Activated CD4-positive, alpha-beta T cell treated with anti-CD3 and anti-CD28 coated beads for 1 hour (primary cell): ENCODE measurements around the gene IBA57.
"Not testable (repeated sequence)": the region's sequence is repeated elsewhere in the genome, so short reads cannot be mapped to it uniquely, and the experiment has no call there.

Experiments
- DNase-seq: peaks from one replicate; pipeline ENCODE4 v3.0.0-alpha.2; 2020

IBA57 gene

DNA sequence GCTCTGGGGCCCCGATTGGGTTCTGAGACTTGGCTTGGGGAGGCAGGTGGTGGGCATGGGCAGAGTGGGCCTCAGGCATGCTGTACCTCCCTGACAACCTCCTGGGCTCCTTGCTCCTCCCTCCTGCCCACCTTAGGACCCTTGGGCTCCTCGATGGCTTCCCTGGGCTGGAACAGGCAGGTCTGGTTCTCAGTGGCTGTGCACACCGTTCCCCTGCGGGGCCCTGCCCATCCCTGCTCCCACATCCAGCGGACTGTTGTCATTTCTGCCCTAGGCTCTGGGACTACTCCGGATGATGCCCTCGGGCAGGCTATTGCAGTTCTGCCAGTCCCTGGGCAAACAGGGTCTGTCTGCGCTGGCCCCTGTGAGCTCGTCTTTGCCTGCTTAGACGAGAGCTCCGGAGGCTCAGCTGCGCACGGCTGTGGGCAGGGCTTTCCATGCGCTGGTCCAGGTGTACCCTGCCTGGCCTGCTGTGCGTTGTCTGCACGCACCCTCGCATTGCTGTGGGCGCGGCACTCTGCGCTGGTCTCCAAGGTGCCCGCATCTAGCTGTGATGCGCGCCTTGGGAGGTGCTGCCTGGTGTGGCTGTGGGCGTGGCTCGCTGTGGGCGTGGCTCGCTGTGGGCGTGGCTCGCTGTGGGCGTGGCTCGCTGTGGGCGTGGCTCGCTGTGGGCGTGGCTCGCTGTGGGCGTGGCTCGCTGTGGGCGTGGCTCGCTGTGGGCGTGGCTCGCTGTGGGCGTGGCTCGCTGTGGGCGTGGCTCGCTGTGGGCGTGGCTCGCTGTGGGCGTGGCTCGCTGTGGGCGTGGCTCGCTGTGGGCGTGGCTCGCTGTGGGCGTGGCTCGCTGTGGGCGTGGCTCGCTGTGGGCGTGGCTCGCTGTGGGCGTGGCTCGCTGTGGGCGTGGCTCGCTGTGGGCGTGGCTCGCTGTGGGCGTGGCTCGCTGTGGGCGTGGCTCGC, 8.2 kb downstream of the IBA57 start:
- not testable (repeated sequence) for DNase-seq

DNA sequence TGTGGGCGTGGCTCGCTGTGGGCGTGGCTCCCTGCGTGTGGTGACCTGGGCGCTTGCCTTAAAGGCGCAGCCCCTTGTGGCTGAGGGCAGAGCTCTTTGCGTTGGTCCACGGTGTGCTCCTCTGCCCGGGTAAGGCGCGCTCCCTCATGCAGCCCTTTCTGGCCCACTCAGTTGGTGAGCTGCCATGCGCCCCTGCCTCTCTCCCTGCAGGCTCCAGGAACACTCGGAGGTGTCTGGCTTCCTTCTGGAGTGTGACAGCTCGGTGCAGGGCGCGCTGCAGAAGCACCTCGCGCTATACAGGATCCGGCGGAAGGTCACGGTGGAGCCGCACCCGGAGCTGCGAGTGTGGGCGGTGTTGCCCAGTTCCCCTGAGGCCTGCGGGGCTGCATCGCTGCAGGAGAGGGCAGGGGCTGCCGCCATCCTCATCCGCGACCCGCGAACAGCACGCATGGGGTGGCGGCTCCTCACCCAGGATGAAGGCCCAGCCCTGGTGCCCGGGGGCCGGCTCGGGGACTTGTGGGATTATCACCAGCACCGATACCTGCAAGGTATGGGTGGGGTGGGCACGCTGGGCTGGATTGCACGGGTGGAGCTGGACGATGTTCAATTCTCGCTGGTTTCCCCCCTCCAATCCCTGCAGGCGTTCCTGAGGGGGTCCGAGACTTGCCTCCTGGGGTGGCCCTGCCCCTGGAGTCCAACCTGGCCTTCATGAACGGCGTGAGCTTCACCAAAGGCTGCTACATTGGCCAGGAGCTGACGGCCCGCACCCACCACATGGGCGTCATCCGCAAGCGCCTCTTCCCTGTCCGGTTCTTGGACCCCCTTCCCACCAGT, 9.1 kb downstream of the IBA57 start:
- DNase-seq = no peak

DNA sequence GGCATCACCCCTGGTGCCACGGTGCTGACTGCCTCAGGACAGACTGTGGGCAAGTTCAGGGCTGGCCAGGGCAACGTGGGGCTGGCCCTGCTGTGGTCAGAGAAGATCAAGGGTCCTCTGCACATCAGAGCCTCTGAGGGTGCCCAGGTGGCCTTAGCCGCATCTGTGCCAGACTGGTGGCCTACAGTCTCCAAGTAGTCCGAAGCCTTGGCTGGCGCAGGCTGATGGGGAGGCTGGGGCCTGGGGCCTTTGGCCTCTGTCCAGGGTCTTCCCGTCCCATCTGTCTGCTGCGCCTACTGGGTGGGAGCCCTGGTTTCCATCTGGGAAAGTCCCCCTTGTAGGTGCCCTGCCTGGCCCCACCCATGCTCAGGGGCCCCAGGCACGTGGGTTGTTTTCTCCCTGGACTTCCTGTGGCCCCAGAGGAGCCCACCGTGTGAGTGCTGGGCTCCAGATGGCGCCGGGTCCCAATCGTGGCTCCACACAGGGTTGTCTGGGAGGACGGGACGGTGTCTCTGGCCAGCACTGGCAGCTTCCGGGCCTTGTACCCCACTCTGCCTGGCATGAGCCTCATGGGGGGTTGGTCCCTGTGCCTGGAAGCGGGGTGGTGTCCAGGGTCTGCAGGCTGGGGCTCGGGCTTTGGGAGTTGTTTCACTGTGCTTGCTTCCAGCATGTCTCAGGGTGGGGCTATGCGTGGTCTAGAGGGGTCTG, 9.9 kb downstream of the IBA57 start:
- no peak for DNase-seq

DNA sequence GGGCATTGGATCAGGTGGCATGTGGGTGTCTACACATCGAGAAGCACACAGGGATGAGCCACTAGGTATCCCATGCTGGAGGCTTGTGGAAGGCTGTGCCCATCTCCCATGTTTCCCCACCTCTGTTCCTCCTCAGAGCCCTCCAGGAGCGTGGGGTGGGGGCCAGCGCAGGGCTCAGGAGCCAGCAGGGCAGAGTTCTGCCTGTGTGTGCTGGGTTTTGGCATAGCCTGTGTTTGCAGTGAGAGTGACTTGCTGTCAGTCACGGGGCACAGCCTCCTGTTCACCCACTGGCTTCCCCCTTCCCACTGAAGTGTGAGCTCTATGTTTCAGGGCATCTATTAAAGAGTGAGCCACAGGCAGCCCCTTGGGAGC, 10.4 kb downstream of the IBA57 start:
- DNase-seq = no peak

DNA sequence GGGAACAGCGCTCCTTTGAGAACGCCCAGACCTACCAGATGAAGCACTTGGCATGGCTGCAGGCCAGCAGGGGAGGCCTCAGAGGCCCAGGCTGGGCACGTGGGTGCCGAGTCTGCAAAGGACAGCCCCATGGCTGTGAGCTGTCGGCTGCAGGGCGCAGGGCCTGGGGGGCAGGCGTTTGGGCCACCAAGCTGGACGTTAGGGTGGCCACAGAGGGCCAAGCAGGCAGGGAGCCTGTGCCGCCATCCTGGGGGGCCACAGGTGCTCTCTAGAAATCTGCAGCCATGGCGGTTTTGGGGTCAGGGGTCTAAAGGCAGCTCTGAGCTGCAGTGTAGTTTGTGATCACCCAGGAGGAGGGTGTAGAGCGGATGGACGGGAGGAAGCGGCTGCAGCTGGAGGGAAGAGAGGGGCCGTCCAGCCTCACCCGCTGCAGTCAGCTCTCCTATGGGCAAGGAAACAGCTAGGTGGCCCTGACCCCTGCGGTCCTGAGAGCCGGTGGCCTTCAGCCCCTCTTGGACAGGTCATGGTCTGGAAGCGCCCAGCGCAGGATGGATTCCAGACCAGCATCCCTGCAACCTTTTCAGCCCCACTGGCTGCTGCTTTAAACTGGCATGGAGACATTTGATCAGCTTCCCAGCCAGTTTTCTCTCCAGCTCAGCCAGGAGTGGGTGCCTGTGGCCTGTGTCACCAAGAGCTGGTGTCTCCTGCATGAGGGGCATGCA, 11.0 kb downstream of the IBA57 start:
- DNase-seq = no peak

DNA sequence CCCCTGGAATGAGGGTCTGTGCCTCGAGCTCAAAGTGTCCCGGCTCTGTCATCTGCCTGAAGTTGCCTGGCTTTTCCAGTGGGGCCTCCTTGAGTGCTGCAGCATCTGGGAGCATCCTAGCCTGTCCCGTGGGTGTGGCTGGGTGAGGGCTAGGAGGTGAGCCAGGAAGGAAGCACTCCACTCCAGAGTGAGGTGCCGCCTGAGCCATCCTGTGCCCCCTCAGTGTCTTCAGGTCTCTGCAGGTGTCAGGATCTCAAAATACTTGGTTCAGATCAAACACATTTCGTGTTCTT, 11.5 kb downstream of the IBA57 start:
- DNase-seq = no peak

DNA sequence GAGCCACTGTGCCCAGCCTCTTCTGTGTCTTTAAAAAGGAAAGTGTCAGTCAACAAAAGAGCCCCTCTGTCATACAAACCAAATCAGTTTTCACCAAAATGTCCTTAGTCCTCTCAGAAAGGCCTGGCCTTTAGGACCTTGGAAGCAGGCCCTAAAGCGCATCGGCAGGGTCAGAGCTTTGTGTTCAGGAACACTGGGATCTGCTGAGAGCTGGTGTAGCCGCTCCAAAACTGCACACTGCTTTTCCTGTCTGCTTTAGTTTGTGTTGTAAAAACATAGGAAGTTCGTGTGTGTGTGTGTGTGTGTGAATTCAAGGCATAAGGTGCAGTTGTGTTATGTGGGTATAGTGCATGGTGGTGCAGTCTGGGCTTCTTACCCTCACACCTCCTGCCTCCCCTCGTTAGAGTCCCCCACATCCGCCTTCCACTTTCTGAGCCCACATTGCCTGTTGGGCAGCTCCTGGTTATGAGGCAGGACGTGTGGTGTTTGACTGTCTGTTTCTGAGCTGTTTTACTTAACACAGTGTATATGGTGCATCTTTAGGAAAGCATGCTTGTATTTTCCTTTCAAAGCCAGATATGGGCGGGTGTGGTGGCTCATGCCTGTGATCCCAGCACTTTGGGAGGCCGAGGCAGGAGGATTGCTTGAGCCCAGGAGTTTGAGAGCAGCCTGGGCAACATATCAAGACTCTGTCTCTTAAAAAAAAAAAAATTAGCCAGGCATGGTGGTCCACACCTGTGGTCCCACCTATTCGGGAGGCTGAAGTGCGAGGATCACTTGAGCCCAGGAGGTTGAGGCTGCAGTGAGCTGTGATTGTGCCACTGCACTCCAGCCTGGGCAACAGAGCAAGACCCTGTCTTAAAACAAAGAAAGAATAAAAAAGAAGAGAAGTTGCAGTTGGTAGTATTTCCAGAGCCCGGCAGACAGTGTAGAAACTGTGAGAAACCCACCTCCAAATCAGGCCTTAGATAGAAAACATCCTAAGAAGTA, 12.4 kb downstream of the IBA57 start:
- no peak for DNase-seq

DNA sequence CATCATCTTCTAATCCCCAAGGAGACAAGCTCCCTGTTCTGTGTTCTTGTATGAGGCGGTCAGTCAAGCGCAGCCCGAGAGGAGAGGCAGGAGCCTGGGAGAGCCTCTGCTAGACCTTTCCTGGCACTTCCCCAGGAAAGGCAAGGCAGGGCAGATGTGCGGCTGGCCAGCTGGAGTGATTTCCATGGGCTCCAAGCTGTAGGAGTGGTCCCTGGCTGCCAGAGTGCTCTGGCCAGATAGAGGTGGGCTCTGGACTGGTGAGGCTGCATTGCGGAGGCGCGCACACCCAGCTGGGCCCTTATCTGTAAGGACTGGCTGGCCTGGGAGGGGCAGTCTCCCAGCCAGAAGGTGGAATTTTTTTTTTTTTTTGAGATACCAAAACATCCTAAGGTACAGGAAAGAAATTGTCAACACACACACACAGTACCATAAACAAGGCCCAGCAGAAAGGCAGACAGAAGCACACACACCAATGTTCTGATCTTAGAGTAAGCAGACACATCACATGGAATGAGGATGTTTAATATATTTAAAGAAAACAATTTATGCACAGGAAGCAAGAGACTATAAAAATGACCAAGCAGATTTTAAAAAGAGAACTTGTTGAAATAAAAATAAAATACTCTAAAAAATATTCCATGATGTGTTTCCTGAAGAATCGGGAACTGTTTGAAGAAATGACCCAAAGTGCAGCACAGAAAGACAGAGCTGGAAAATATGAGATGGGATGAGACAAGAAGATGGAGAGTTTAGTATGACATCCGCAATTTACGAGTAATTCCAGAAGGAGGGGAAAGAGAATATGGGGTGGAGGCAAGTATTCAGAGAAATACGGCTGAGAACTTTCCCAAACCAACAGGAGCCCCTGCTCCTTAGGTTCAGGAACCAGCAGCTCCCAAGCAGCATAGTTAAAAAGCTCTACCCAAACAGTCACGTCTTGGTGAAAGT, 13.4 kb downstream of the IBA57 start:
- DNase-seq = no peak

DNA sequence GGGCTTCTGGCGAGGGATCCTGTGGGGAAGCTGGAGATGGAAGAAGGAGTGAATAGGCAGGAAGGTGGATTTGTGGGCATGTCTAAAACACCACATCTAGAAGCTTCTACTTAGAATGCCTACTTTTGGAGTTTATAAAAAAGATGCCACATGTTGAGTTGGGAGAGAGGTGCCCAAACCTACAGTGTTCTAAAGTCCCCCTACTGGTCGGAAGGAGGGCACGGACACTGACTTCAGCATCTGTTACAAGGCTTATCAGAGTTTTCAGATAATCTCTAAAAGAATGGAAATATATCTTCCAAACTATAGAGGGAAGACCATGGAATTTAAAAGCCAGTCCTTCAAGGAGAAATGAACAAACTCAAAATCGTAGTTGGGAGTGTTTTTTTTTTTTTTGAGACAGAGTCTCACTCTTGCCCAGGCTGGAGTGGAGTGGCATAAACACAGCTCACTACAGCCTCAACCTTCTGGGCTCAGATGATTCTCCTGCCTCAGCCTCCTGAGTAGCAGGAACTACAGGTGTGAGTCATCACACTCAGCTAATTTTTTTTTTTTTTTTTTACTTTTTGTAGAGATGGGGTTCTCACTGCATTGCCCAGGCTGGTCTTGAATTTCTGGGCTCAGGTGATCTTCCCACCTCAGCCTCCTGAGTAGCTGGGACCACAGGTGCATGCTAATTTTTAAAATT, 14.8 kb downstream of the IBA57 start:
- DNase-seq = no peak

DNA sequence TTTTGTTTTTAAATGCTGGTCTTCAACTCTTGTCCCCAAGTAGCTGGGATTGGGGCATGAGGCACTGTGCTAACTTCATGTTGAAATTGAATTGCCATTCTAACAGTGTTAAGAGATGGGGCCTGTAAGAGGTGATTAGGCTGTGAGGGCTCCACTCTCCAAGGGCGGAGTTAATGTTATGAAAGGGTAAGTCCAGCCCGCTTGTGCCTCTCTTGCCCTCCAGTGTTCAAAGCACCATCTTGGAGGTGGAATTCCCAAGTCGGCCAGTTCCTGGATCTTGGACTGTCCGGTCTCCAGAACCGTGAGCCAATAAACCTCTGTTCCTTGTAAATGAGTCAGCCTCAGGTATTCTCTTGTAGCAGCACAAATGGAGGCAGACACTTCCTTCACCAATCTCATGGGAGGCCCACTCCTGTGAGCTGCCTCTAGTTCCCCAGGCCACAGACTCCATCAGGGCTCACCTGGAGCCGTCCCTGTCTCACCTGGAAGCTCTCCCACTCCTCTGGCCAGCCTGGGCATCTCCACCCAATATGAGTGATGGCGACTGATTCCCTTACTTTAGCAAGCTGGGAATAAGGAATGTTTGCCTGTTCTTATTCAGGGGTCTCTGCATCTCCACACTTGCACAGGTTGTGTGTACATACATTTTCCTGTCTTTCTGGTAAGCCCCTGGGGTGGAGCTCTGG, 15.5 kb downstream of the IBA57 start:
- DNase-seq = no peak

DNA sequence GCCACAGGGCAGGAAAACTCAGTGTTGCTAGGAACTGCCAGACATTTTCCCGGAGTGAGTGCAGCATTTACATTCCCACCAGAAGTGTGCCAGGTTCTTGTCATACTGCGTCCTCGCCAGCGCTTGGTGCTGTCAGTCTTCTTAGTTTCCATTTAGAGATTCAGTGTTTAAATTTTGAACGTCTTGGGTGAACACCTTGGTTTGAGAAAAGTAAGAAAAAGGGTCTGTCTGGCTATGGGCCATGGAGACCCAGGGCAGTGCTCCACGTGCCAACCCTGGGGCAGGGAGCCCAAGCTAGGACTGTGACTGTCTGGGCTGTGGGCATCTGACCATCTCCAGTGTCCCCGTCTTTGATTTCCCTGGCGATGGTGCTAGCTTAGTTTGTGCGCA, 16.0 kb downstream of the IBA57 start:
- DNase-seq = no peak

DNA sequence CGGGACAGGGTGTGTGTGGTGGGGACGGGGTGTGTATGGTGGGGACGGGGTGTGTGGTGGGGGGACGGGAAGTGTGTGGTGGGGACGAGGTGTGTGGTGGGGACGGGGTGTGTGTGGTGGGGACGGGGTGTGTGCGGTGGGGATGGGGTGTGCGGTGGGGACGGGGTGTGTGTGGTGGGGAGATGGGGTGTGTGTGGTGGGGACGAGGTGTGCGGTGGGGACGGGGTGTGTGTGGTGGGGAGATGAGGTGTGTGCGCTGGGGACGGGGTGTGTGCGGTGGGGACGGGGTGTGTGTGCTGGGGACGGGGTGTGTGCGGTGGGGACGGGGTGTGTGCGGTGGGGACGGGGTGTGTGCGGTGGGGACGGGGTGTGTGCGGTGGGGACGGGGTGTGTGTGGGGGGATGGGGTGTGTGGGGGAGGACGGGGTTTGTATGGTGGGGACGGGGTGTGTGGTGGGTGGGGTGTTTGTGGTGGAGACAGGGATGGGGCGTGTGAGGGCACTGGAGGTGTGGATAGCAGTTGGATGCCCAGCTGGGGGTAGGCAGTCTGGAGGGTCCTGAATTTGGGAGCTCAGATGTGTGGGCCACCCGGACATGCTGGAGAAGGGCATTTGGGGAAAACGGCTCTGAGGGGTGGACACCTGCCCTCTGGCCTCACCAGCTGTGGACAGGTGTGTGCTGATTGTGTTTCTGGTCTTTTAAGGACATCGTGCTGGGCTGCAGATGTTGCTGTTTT, 16.9 kb downstream of the IBA57 start:
- DNase-seq = no peak

DNA sequence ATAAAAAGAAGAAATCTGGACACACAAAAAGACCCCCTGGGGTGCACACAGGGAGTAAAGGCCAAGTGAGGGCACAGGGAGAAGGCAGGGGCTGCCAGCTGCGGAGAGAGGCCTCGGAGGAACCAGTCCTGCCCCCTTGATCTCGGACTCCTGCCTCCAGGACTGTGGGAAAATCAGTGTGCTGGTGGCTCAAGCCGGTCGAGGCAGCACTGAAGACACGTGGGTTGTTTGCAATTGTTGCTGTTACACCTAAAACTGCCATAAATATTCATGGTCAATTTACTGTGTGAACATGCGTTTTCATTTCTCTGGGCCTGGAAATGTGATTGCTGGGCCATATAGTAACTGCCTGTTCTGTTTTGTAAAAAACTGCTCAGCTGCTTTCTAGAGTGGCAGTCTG, 18.5 kb downstream of the IBA57 start:
- DNase-seq = no peak

DNA sequence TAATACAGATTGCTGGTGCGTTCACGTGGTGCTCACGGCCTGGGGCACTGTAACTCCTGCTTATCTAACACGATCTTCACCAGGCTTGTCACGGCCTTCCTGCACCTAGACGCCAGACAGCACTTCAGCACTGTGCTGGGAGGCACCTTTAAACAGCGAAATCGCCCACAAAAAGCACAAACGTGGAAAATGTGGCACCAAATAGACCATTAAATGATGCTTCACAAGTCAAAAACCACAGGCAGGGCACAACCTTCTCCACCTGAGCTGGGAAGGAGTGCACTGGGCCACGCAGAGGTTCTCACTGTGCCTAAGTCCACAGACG, 20.0 kb downstream of the IBA57 start:
- DNase-seq = no peak

DNA sequence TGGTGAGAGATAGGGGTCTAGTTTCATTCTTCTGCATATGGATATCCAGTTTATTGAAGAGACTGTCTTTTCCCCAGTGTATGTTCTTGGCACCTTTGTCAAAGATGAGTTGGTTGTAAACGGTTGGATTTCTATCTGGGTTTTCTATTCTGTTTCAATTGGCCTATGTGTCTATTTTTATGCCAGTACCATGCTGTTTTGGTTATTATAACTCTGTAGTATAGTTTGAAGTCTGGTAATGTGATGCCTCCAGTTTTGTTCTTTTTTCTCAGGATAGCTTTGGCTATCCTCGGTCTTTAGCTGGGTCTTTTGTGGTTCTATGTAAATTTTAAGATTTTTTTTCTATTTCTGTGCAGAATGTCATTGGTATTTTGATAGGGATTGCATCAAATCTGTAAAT, 22.6 kb downstream of the IBA57 start:
- DNase-seq = not testable (repeated sequence)

DNA sequence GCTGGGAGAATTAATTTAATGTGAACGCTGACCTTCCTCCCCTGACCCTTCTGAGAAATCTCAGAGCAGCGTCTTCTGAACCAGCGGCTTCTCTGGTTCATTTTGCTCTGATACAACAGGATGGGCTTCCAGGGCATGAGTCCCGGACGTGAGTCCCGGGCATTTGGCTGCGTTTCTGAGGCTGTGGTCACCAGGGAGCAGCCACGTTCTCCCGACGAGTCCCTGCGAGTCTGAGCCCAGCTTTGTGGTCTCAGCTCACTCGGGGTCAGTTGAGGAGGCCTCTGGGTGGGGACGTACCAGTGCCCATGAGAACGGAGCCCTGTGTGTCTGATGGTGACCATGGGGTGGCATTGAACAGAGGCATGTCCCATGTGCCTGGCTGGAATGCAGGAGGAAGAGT, 24.6 kb downstream of the IBA57 start:
- no peak for DNase-seq

DNA sequence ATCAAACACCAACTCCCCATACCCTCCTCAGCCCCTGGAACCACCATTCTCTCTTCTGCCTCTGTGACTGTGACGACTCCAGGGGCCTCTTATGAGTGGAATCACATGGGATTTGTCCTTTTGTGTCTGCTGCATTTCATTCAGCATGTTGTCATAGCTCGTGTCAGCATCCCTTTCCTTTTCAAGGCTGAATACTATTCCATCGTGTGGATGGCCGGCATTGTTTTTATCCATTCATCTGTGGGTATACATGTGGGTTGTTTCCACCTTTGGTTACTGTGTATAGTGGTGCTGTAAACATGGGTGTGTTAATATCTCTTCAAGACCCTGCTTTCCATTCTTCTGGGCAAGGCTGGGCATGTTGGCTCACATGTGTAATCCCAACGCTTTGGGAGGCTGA, 25.2 kb downstream of the IBA57 start:
- DNase-seq = no peak

DNA sequence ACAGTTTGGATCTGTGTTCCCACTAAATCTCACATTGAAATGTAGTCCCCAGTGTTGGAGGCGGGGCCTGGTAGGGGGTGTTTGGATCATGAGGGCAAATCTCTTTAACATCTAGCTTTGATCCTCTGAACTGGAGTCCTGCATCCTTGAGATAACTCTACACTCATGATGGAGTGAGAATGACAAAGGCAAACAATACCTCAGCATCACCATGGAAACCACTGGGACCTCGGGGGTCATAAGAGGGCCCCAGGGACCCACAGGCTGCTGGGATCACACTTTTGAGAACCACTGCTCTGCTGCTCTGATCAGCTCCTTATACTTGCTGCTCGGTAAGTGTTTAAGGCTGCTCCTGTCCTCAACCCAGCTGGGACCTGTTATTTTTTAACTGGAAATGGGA, 28.8 kb downstream of the IBA57 start:
- no peak for DNase-seq
